ENCODE results near the gene LMNTD2.
"Not testable (repeated sequence)": the region's sequence is repeated elsewhere in the genome, so short reads cannot be mapped to it uniquely, and the experiment has no call there.

The LMNTD2 gene

GRCh38 chr11:528166-528814 is 32.2 kb downstream of the LMNTD2 start:
- H3K9me3 ChIP-seq, result no peaks in the 10 kb centered on the region
- DNase-seq, result no peak
- no peaks in the 10 kb centered on the region for H3K27me3 ChIP-seq
- intact Hi-C loops (cut with DNase I; ENCODE audit: low total_unique reads), result no loop called here
- H3K4me1 ChIP-seq, result peaks cover 0 to 12% (median 4%) of the 10 kb centered on the region in 4 donors
- H3K27ac ChIP-seq, result no peak overlapping the region
- no peak for TF ChIP-seq CTCF (IDR thresholded peaks at IDR 0.05)
- H3K36me3 ChIP-seq, result peaks cover 18 to 42% (median 20%) of the 10 kb centered on the region in 3 donors
- H3K4me3 ChIP-seq, result no peak overlapping the region

- H3K4me1 ChIP-seq, result peaks cover 0 to 7% (median 0%) of the 10 kb centered on the region in 4 donors
- intact Hi-C loops (cut with DNase I; ENCODE audit: low total_unique reads), result no loop called here
- H3K27me3 ChIP-seq, result no peaks in the 10 kb centered on the region
- no peak overlapping the region for H3K4me3 ChIP-seq
- no peak for TF ChIP-seq CTCF (IDR thresholded peaks at IDR 0.05)
- no peak overlapping the region for H3K27ac ChIP-seq
- no peak for DNase-seq
- no peaks in the 10 kb centered on the region for H3K9me3 ChIP-seq
- peaks cover 0 to 21% (median under 1%) of the 10 kb centered on the region in 3 donors for H3K36me3 ChIP-seq
Measured at GRCh38 chr11:526192-526591, 34.3 kb downstream of the LMNTD2 start.

GRCh38 chr11:521177-521688 is 39.3 kb downstream of the LMNTD2 start:
- Histone ChIP-seq H3K27me3 (no peaks in the 10 kb centered on the region), H3K27ac (no peak overlapping the region), H3K36me3 (peaks cover 0 to 2% (median 0%) of the 10 kb centered on the region in 3 donors), H3K9me3 (peaks cover 0 to 6% (median 0%) of the 10 kb centered on the region in 3 donors), H3K4me3 (no peak overlapping the region), H3K4me1 (peaks cover 0 to 14% (median 3%) of the 10 kb centered on the region in 4 donors)
- DNase-seq, result no peak
- intact Hi-C loops (cut with DNase I; ENCODE audit: low total_unique reads), result no loop called here
- no peak for TF ChIP-seq CTCF (IDR thresholded peaks at IDR 0.05)

- DNase-seq, result no peak
- Histone ChIP-seq H3K9me3 (peaks cover 0 to 9% (median 0%) of the 10 kb centered on the region in 3 donors), H3K36me3 (peaks cover 0 to 5% (median 0%) of the 10 kb centered on the region in 3 donors), H3K4me1 (peaks cover 0 to 9% (median 3%) of the 10 kb centered on the region in 4 donors), H3K27me3 (no peaks in the 10 kb centered on the region), H3K27ac (no peak overlapping the region), H3K4me3 (no peak overlapping the region)
- TF ChIP-seq CTCF (IDR thresholded peaks at IDR 0.05), result no peak
- intact Hi-C loops (cut with DNase I; ENCODE audit: low total_unique reads), result no loop called here
Measured at GRCh38 chr11:520428-521176, 39.9 kb downstream of the LMNTD2 start.

- Histone ChIP-seq H3K27me3 (no peaks in the 10 kb centered on the region), H3K27ac (peak overlapping the region; percentile 74 to 85), H3K36me3 (peaks cover 5 to 16% (median 6%) of the 10 kb centered on the region in 3 donors), H3K4me1 (peaks cover 0 to 9% (median 3%) of the 10 kb centered on the region in 4 donors), H3K4me3 (peak overlapping the region; percentile 18 to 44), H3K9me3 (peaks cover 0 to 9% (median 0%) of the 10 kb centered on the region in 3 donors)
- intact Hi-C loops (cut with DNase I; ENCODE audit: low total_unique reads), result no loop called here
- peak; percentile 99 to 100 for TF ChIP-seq CTCF (IDR thresholded peaks at IDR 0.05)
- peak; percentile 93 to 97 for DNase-seq
Measured at GRCh38 chr11:518463-519202, 41.9 kb downstream of the LMNTD2 start.

- intact Hi-C loops (cut with DNase I; ENCODE audit: low total_unique reads); H3K4me1 ChIP-seq; DNase-seq; H3K9me3 ChIP-seq; H3K27me3 ChIP-seq; H3K4me3 ChIP-seq: not testable (repeated sequence)
- Histone ChIP-seq H3K36me3 (peaks cover 5 to 23% (median 12%) of the 10 kb centered on the region in 3 donors), H3K27ac (peak overlapping the region in 1 of 2 donors; percentile 85)
Measured at GRCh38 chr11:516918-517685, 43.4 kb downstream of the LMNTD2 start.

Measured in tibial artery (tissue), 4 donors.